H1 (cell line): ENCODE data around the gene ZSCAN20. TPM values are rescaled to one million over a fixed set of nuclear protein-coding genes. Genes with fewer than 3 reads are reported as not detected.

Experiments used
- CTCF ChIA-PET: fragments of 300-600 bp; sonication (Branson Sonifier 250); formaldehyde crosslinking; loops from one replicate; lab custom pipeline; 2021; ENCODE audit not compliant: partially characterized antibody; lab: Charles Lee
- POLR2A ChIA-PET: fragments of 300-600 bp; sonication (Branson Sonifier 250); formaldehyde crosslinking; loops from one replicate; lab custom pipeline; 2021; ENCODE audit warnings: inconsistent platforms; ENCODE audit not compliant: partially characterized antibody; lab: Charles Lee
- DNase-seq, 2 experiments: peaks; one replicate each; pipeline versions ENCODE4 v3.0.0 to v3.0.0-alpha.2; 2010 to 2022; ENCODE audit warnings: low spot score in 2 of 2, low read depth in 1 of 2, mixed read lengths in 1 of 2
- FAIRE-seq: peaks from 2 replicates; lab custom pipeline; 2011; peaks lifted over from hg19 to GRCh38; lab: Jason Lieb, UNC
- H2AFZ ChIP-seq: 2 replicates; pipeline ENCODE4 v1.8.1; 2012; ENCODE audit warnings: low read length, inconsistent platforms
- H2AK5ac ChIP-seq: 2 replicates; pipeline ENCODE4 v1.6.1; 2013; ENCODE audit warnings: low read depth, low read length
- H2BK120ac ChIP-seq: replicated peaks from 2 replicates; pipeline ENCODE3; 2013; ENCODE audit warnings: low read depth, low read length, inconsistent platforms
- H2BK12ac ChIP-seq: 2 replicates; pipeline ENCODE4 v1.6.1; 2013; ENCODE audit warnings: low read depth, low read length
- H2BK15ac ChIP-seq: 2 replicates; pipeline ENCODE4 v1.6.1; 2013; ENCODE audit warnings: low read length
- H2BK20ac ChIP-seq: 2 replicates; pipeline ENCODE4 v1.6.1; 2013; ENCODE audit warnings: low read length
- H2BK5ac ChIP-seq: 2 replicates; pipeline ENCODE4 v1.6.1; 2013; ENCODE audit warnings: low read depth, low read length
- H3K14ac ChIP-seq: 2 replicates; pipeline ENCODE4 v1.6.1; 2013; ENCODE audit warnings: inconsistent platforms; ENCODE audit not compliant: insufficient read length
- H3K18ac ChIP-seq: 2 replicates; pipeline ENCODE4 v1.6.1; 2013; ENCODE audit warnings: low read length; ENCODE audit errors: extremely low read depth
- H3K23ac ChIP-seq: 2 replicates; pipeline ENCODE4 v1.6.1; 2013; ENCODE audit warnings: inconsistent platforms; ENCODE audit not compliant: insufficient read length
- H3K23me2 ChIP-seq: 2 replicates; pipeline ENCODE4 v1.6.1; 2013; ENCODE audit warnings: low read depth, low read length
- H3K27ac ChIP-seq: 2 replicates; pipeline ENCODE4 v1.6.1; 2011; ENCODE audit warnings: low read depth, low read length, inconsistent platforms
- H3K27me3 ChIP-seq, 4 experiments: replicated peaks in 1 of 4; 1 replicate in 1 of 4; 2 replicates in 3 of 4; pipeline versions ENCODE4 v1.6.1 to v1.8.1; 2011 to 2013; ENCODE audit warnings: low read length in 3 of 4, mild to moderate bottlenecking in 3 of 4, inconsistent platforms in 2 of 4, mixed read lengths in 2 of 4, moderate library complexity in 1 of 4; ENCODE audit not compliant: control insufficient read depth in 3 of 4, insufficient read depth in 3 of 4; ENCODE audit errors: extremely low read depth in 1 of 4
- H3K36me3 ChIP-seq, 4 experiments: 2 replicates each; pipeline versions ENCODE4 v1.6.1 to v1.8.1; 2011 to 2013; ENCODE audit warnings: mild to moderate bottlenecking in 4 of 4, low read length in 3 of 4, moderate library complexity in 2 of 4, control low read depth in 1 of 4, inconsistent platforms in 1 of 4; ENCODE audit not compliant: insufficient read depth in 4 of 4, control insufficient read depth in 2 of 4
- H3K4ac ChIP-seq: replicated peaks from 2 replicates; pipeline ENCODE3; 2013; ENCODE audit warnings: low read length, low read depth, mixed read lengths, inconsistent platforms; ENCODE audit not compliant: insufficient read length
- H3K4me1 ChIP-seq, 4 experiments: replicated peaks in 1 of 4; 1 replicate in 1 of 4; 2 replicates in 3 of 4; pipeline versions ENCODE4 v1.6.1 to v1.8.1; 2011 to 2013; ENCODE audit warnings: low read length in 3 of 4, inconsistent platforms in 2 of 4, mixed read lengths in 1 of 4; ENCODE audit not compliant: insufficient read depth in 4 of 4, control insufficient read depth in 3 of 4
- H3K4me2 ChIP-seq, 2 experiments: 2 replicates each; pipeline versions ENCODE4 v1.6.1 to v1.8.1; 2011 to 2013; ENCODE audit warnings: low read depth in 2 of 2, low read length in 2 of 2, control low read depth in 1 of 2, inconsistent platforms in 1 of 2, mild to moderate bottlenecking in 1 of 2; ENCODE audit not compliant: insufficient read depth in 1 of 2
- H3K4me3 ChIP-seq, 4 experiments: fragments of 200-600, 300-600 bp in 1 of 4; sonication (generic), shearing (Covaris generic), sonication (Bioruptor Twin) in 1 of 4; 2 replicates each; pipeline versions ENCODE4 v1.5.1 to v1.8.1; 2011 to 2016; ENCODE audit warnings: low read length in 4 of 4, low read depth in 3 of 4, control low read depth in 2 of 4, inconsistent platforms in 2 of 4, mild to moderate bottlenecking in 2 of 4, mixed read lengths in 1 of 4, moderate library complexity in 1 of 4; ENCODE audit not compliant: insufficient read depth in 2 of 4; ENCODE audit errors: extremely low read depth in 1 of 4
- H3K56ac ChIP-seq: replicated peaks from 2 replicates; pipeline ENCODE3; 2013; ENCODE audit warnings: low read depth, mild to moderate bottlenecking, mixed read lengths, low read length, inconsistent platforms; ENCODE audit not compliant: insufficient read length
- H3K79me1 ChIP-seq: 2 replicates; pipeline ENCODE4 v1.6.1; 2013; ENCODE audit warnings: low read depth, low read length, control low read depth
- H3K79me2 ChIP-seq, 2 experiments: 2 replicates each; pipeline versions ENCODE4 v1.6.1 to v1.8.1; 2012 to 2013; ENCODE audit warnings: low read length in 2 of 2, mild to moderate bottlenecking in 2 of 2, inconsistent platforms in 1 of 2; ENCODE audit not compliant: insufficient read depth in 2 of 2, control insufficient read depth in 1 of 2
- H3K9ac ChIP-seq, 4 experiments: replicated peaks in 1 of 4; 1 replicate in 1 of 4; 2 replicates in 3 of 4; pipeline versions ENCODE4 v1.6.1 to v1.8.1; 2011 to 2013; ENCODE audit warnings: low read depth in 3 of 4, low read length in 3 of 4, control low read depth in 2 of 4, mild to moderate bottlenecking in 2 of 4, moderate library complexity in 2 of 4, inconsistent platforms in 1 of 4; ENCODE audit errors: extremely low read depth in 1 of 4
- H3K9me3 ChIP-seq, 2 experiments: 2 replicates each; pipeline versions ENCODE4 v1.6.1 to v1.8.1; 2012 to 2013; ENCODE audit warnings: mild to moderate bottlenecking in 2 of 2, moderate library complexity in 2 of 2, control low read depth in 1 of 2, inconsistent platforms in 1 of 2, low read depth in 1 of 2, low read length in 1 of 2, mixed read lengths in 1 of 2; ENCODE audit not compliant: insufficient read depth in 2 of 2
- H4K20me1 ChIP-seq, 2 experiments: replicated peaks in 1 of 2; 2 replicates each; pipeline versions ENCODE3 to v1.8.1; 2011 to 2013; ENCODE audit warnings: inconsistent platforms in 2 of 2, low read length in 2 of 2, mild to moderate bottlenecking in 1 of 2; ENCODE audit not compliant: insufficient read depth in 2 of 2, control insufficient read depth in 1 of 2
- H4K5ac ChIP-seq: 2 replicates; pipeline ENCODE4 v1.6.1; 2013; ENCODE audit warnings: low read length, low read depth, mixed read lengths, inconsistent platforms; ENCODE audit not compliant: insufficient read length
- H4K8ac ChIP-seq: 2 replicates; pipeline ENCODE4 v1.8.0; 2013; ENCODE audit warnings: mild to moderate bottlenecking, moderate library complexity, low read length, inconsistent platforms; ENCODE audit not compliant: insufficient read depth; ENCODE audit errors: extremely low read depth
- H4K91ac ChIP-seq: replicated peaks from 2 replicates; pipeline ENCODE3; 2013; ENCODE audit warnings: low read length, mixed read lengths, inconsistent platforms; ENCODE audit not compliant: insufficient read length
- HDAC2 ChIP-seq, 2 experiments: fragments of 300-600 bp in 1 of 2; sonication (generic) in 1 of 2; IDR thresholded peaks; 2 replicates each; pipeline ENCODE4 v1.6.1; 2011 to 2012; ENCODE audit warnings: low read depth in 2 of 2, low read length in 2 of 2, mild to moderate bottlenecking in 2 of 2, moderate library complexity in 2 of 2, borderline replicate concordance in 1 of 2, inconsistent platforms in 1 of 2
- MAFK ChIP-seq: IDR thresholded peaks from 2 replicates; pipeline ENCODE4 v1.6.1; 2012; ENCODE audit warnings: low read depth, mild to moderate bottlenecking, improper control_type of control experiment, low read length
- POLR2A ChIP-seq, 2 experiments: IDR thresholded peaks; 1 replicate in 1 of 2; 2 replicates in 1 of 2; pipeline ENCODE4 v1.6.1; 2011; ENCODE audit warnings: low read depth in 2 of 2, low read length in 2 of 2, mild to moderate bottlenecking in 2 of 2; ENCODE audit errors: control extremely low read depth in 1 of 2
- POU5F1 ChIP-seq: IDR thresholded peaks from 2 replicates; pipeline ENCODE4 v1.6.1; 2011; ENCODE audit warnings: low read depth, mild to moderate bottlenecking, low read length, moderate library complexity
- SIX5 ChIP-seq: IDR thresholded peaks from 2 replicates; pipeline ENCODE4 v1.6.1; 2011; ENCODE audit warnings: mild to moderate bottlenecking, low read depth, low read length
- SRF ChIP-seq: IDR thresholded peaks from 2 replicates; pipeline ENCODE4 v1.6.1; 2011; ENCODE audit warnings: mild to moderate bottlenecking, low read depth, low read length, moderate library complexity
- TEAD4 ChIP-seq: IDR thresholded peaks from 2 replicates; pipeline ENCODE4 v1.6.1; 2012; ENCODE audit warnings: low read depth, low read length, inconsistent platforms, mixed read lengths
- ZNF274 ChIP-seq: IDR thresholded peaks from 2 replicates; pipeline ENCODE4 v1.7.0; 2012; ENCODE audit warnings: low read length, borderline replicate concordance; ENCODE audit errors: extremely low read depth
- WGBS, 2 experiments: shearing (Covaris generic) in 1 of 2; methylation state at CpG; one replicate each; pipeline versions ENCODE4 v1.1.6 to v1.1.7; 2013 to 2015; ENCODE audit warnings: low lambda C conversion rate in 2 of 2, mixed read lengths in 2 of 2, inconsistent platforms in 1 of 2, low coverage in 1 of 2, missing lambda C conversion rate in 1 of 2; ENCODE audit not compliant: insufficient replicate concordance in 2 of 2, insufficient coverage in 1 of 2, insufficient read length in 1 of 2; ENCODE audit errors: extremely low coverage in 1 of 2, missing lambda C conversion rate in 1 of 2; 5-methylcytosine and 5-hydroxymethylcytosine counted together
- polyA plus RNA-seq, 7 experiments: library from polyadenylated mRNA; depleted of rRNA in 3 of 7; stranded (reverse) in 5 of 7; unstranded in 2 of 7; fragments of >200 nt in 5 of 7; fragments of 200-250 nt in 2 of 7; gene quantifications; 1 replicate in 5 of 7; 2 replicates in 1 of 7; 4 replicates in 1 of 7; pipeline versions ENCODE4 v1.2.1 to v1.2.3, GENCODE V29; 2011 to 2013; ENCODE audit warnings: missing spikeins in 2 of 7, mixed read lengths in 2 of 7
- total RNA-seq: library from RNA; stranded (reverse); fragmentation: NEBNext Ultra II Directional; extraction: Animal tissue kit (Norgen Biotek cat#: 25700); gene quantifications from 2 replicates; pipeline ENCODE4 v1.2.1, GENCODE V29; 2021
- TF ChIP-seq, protein P1 (sequence below): IDR thresholded peaks from 2 replicates; pipeline ENCODE4 v1.6.1; 2012; ENCODE audit warnings: low read length, inconsistent platforms
- TF ChIP-seq, protein P2 (sequence below): IDR thresholded peaks from 2 replicates; pipeline ENCODE4 v1.6.1; 2011; ENCODE audit warnings: low read length, improper control_type of control experiment

ZSCAN20 gene
- total and polyA plus RNA-seq, 2 of the 8 experiments (the other 6 are each of a cell fraction or from before 2014, with no cell fraction given) = 0.70 to 3.4 TPM

DNA sequence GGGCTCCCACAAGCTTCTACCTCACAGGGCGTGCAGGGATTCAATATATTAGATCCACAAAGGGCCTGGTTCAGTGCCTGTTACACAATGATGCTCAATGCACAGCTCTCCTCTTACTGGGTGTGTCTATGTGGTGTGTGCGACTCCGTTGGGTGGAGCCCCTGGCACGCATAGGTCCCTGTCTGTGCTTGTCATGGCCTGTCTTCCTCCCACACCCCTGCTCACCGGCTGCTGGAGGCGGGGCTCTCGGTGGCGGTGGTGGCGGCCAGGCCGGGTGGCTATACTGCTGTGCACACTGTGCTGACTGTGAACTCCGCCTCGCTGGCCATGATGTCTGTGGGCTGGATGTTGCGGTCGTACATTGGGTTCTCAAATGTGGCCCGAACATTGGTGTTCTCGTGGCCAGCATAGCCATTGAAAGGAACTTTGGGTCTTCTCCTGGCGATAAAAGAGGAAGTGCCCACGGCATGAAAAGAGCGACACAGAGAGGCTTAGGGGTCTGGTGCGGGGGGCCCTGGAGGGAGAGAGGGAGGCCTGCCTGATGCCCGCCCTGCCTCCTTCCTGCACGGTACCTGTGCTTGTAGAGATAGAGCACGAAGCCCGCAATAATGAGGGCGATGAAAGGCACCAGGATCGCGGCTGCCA, 46.9 kb downstream of the ZSCAN20 start:
- Histone ChIP-seq H2AK5ac (no peak overlapping the region), H3K9ac (no peak overlapping the region), H3K4ac (no peak overlapping the region), H2BK15ac (no peak overlapping the region), H3K4me3 (no peak overlapping the region), H4K91ac (no peak overlapping the region), H2BK120ac (no peak overlapping the region), H4K20me1 (peaks cover 2 to 4% of the 10 kb centered on the region in 2 experiments), H3K27me3 (no peaks in the 10 kb centered on the region), H4K5ac (no peak overlapping the region), H3K56ac (no peak overlapping the region), H3K79me1 (no peaks in the 10 kb centered on the region), H3K4me1 (peaks cover 0 to 7% (median 2%) of the 10 kb centered on the region in 4 experiments; a peak in 5 of 7 replicates), H2AFZ (no peak overlapping the region), H3K23ac (no peak overlapping the region), H2BK5ac (no peak overlapping the region), H2BK12ac (no peak overlapping the region), H3K79me2 (no peaks in the 10 kb centered on the region), H3K18ac (no peak overlapping the region), H3K14ac (no peak overlapping the region), H3K23me2 (no peaks in the 10 kb centered on the region), H2BK20ac (no peak overlapping the region), H4K8ac (no peak overlapping the region; the same call in 1 of the 2 replicates), H3K4me2 (no peak overlapping the region), H3K36me3 (peaks cover 0 to 3% (median 0%) of the 10 kb centered on the region in 4 experiments; a peak in 2 of 8 replicates), H3K9me3 (no peaks in the 10 kb centered on the region), H3K27ac (no peak overlapping the region)
- ChIA-PET POLR2A (no interaction called here), CTCF (interaction anchor here (0.9 to 1.2 kb wide), 2 partner anchors 19 to 33 kb away, joined by 3 read pairs; no protein-coding TSS in a partner anchor)
- 92% methylated on average over 27 of the region's 27 CpGs; no CpG with 5 or more reads in 1 of the 2 experiments for WGBS, 2 experiments
- FAIRE-seq (no peak), DNase-seq (no peak)
- TF ChIP-seq, protein P1, sequence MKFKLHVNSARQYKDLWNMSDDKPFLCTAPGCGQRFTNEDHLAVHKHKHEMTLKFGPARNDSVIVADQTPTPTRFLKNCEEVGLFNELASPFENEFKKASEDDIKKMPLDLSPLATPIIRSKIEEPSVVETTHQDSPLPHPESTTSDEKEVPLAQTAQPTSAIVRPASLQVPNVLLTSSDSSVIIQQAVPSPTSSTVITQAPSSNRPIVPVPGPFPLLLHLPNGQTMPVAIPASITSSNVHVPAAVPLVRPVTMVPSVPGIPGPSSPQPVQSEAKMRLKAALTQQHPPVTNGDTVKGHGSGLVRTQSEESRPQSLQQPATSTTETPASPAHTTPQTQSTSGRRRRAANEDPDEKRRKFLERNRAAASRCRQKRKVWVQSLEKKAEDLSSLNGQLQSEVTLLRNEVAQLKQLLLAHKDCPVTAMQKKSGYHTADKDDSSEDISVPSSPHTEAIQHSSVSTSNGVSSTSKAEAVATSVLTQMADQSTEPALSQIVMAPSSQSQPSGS = no peak
- TF ChIP-seq ZNF274 (no peak), POLR2A (IDR thresholded peaks at IDR 0.05; ENCODE audit: control extremely low read depth in 1 of 2, low read depth in 2 of 2, low read length in 2 of 2) (no peak), HDAC2 (IDR thresholded peaks at IDR 0.05; ENCODE audit: borderline replicate concordance in 1 of 2, low read depth in 2 of 2, low read length in 2 of 2) (no peak), MAFK (no peak), SRF (no peak), POU5F1 (no peak), SIX5 (no peak), TEAD4 (no peak)
- TF ChIP-seq, protein P2, sequence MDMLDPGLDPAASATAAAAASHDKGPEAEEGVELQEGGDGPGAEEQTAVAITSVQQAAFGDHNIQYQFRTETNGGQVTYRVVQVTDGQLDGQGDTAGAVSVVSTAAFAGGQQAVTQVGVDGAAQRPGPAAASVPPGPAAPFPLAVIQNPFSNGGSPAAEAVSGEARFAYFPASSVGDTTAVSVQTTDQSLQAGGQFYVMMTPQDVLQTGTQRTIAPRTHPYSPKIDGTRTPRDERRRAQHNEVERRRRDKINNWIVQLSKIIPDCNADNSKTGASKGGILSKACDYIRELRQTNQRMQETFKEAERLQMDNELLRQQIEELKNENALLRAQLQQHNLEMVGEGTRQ = no peak
